ENCODE data around the gene NFYC. TPM values are rescaled to one million over a fixed set of nuclear protein-coding genes. Genes with fewer than 3 reads are reported as not detected.
A peak's percentile ranks its signal among the peaks of the same experiment; 100 is the strongest.

NFYC gene
- total and polyA plus RNA-seq, 7 experiments from 2014 or later: 36.2 to 88.5 (median 63.4) TPM

- ChIA-PET POLR2A (interaction anchor here (0.6 to 2.4 kb wide), 2 partner anchors 28 to 1689 kb away, joined by 3 to 10 read pairs; partner anchors contain the start of gene NFYC), CTCF (no interaction called here)
- peak overlapping the region in 4 of 9 donors; percentile 17 to 66 (median 40) for H3K27ac Mint-ChIP-seq
- H3K27me3 Mint-ChIP-seq: peaks cover 0 to 2% (median 0%) of the 10 kb centered on the region in 5 donors
- H3K4me3 ChIP-seq (ENCODE audit: low read length): no peak overlapping the region
- no peak for DNase-seq
- H3K4me1 ChIP-seq (ENCODE audit: control insufficient read depth in 2 of 2, insufficient read depth in 2 of 2, low read length in 2 of 2): peaks cover 9 to 13% of the 10 kb centered on the region in 2 donors
- H3K27me3 ChIP-seq (ENCODE audit: control insufficient read depth in 2 of 2, insufficient read depth in 2 of 2, low read length in 2 of 2): no peaks in the 10 kb centered on the region
- peak overlapping the region in 9 of 10 donors; percentile 49 to 89 (median 74) for H3K4me3 Mint-ChIP-seq
- no peak for ATAC-seq
- H3K36me3 ChIP-seq (ENCODE audit: control insufficient read depth in 2 of 3, insufficient read depth in 3 of 3, low read length in 3 of 3): no peaks in the 10 kb centered on the region
- no peaks in the 10 kb centered on the region for H3K9me3 ChIP-seq (ENCODE audit: control insufficient read depth in 2 of 3, low read length in 3 of 3)
- H3K9me3 Mint-ChIP-seq: no peaks in the 10 kb centered on the region
- H3K4me1 Mint-ChIP-seq: peaks cover 7 to 28% (median 22%) of the 10 kb centered on the region in 7 donors
- H3K36me3 Mint-ChIP-seq: no peaks in the 10 kb centered on the region
- intact Hi-C loops (cut with micrococcal nuclease): loop anchor here (2.0 kb wide), 2 partner anchors 45 to 133 kb away; partner anchors contain the start of gene ZNF684 (in 1 of the 2)
- H3K27ac ChIP-seq (ENCODE audit: low read depth, low read length): no peak overlapping the region
Measured at GRCh38 chr1:40664167-40664537, 27.4 kb upstream of the NFYC start.

GRCh38 chr1:40664791-40665190, 26.7 kb upstream of the NFYC start:
- Histone ChIP-seq H3K9me3 (ENCODE audit: control insufficient read depth in 2 of 3, low read length in 3 of 3) (no peaks in the 10 kb centered on the region), H3K4me3 (ENCODE audit: low read length) (no peak overlapping the region), H3K27ac (ENCODE audit: low read depth, low read length) (peak overlapping the region; percentile 40), H3K36me3 (ENCODE audit: control insufficient read depth in 2 of 3, insufficient read depth in 3 of 3, low read length in 3 of 3) (no peaks in the 10 kb centered on the region), H3K27me3 (ENCODE audit: control insufficient read depth in 2 of 2, insufficient read depth in 2 of 2, low read length in 2 of 2) (no peaks in the 10 kb centered on the region), H3K4me1 (ENCODE audit: control insufficient read depth in 2 of 2, insufficient read depth in 2 of 2, low read length in 2 of 2) (peaks cover 9 to 13% of the 10 kb centered on the region in 2 donors)
- Mint-ChIP-seq H3K36me3 (no peaks in the 10 kb centered on the region), H3K4me1 (peaks cover 8 to 28% (median 22%) of the 10 kb centered on the region in 7 donors), H3K27ac (peak overlapping the region in 3 of 9 donors; percentile 17 to 65 (median 28)), H3K27me3 (peaks cover 0 to 4% (median 0%) of the 10 kb centered on the region in 5 donors), H3K9me3 (no peaks in the 10 kb centered on the region), H3K4me3 (peak overlapping the region; percentile 61 to 89 (median 78))
- ChIA-PET POLR2A (interaction anchor here (0.6 to 2.4 kb wide), 2 partner anchors 27 to 1688 kb away, joined by 3 to 10 read pairs; partner anchors contain the start of gene NFYC), CTCF (no interaction called here)
- ATAC-seq (no peak), DNase-seq (no peak)
- intact Hi-C loops (cut with micrococcal nuclease): loop anchor here (1.0 to 5.0 kb wide), 8 partner anchors 27 to 198 kb away; partner anchors contain the start of genes NFYC (in 2 of the 2), ZNF684 (in 2 of the 2) and CITED4 (in 1 of the 2)

GRCh38 chr1:40665335-40666171, 26.0 kb upstream of the NFYC start, which contains the start of gene RIMS3:
Gene RIMS3 (minus strand): TSS chr1:40665682. CDS start chr1:40641925, 23,757 bp downstream.
- Histone ChIP-seq H3K4me3 (ENCODE audit: low read length) (peak within 1 kb of the TSS; percentile 63), H3K4me1 (ENCODE audit: control insufficient read depth in 2 of 2, insufficient read depth in 2 of 2, low read length in 2 of 2) (peaks cover 9 to 13% of the 10 kb centered on the region in 2 donors), H3K27ac (ENCODE audit: low read depth, low read length) (peak within 1 kb of the TSS; percentile 40), H3K36me3 (ENCODE audit: control insufficient read depth in 2 of 3, insufficient read depth in 3 of 3, low read length in 3 of 3) (no peaks in the 10 kb centered on the region), H3K9me3 (ENCODE audit: control insufficient read depth in 2 of 3, low read length in 3 of 3) (no peaks in the 10 kb centered on the region), H3K27me3 (ENCODE audit: control insufficient read depth in 2 of 2, insufficient read depth in 2 of 2, low read length in 2 of 2) (no peaks in the 10 kb centered on the region)
- POLR2A ChIA-PET: interaction anchor here (0.9 to 2.4 kb wide), 2 partner anchors 26 kb away, joined by 4 to 10 read pairs; partner anchors contain the start of gene NFYC
- Mint-ChIP-seq H3K36me3 (no peaks in the 10 kb centered on the region), H3K27ac (peak within 1 kb of the TSS in 7 of 9 donors; percentile 17 to 85 (median 68)), H3K9me3 (no peaks in the 10 kb centered on the region), H3K27me3 (peaks cover 0 to 4% (median 0%) of the 10 kb centered on the region in 5 donors), H3K4me3 (peak within 1 kb of the TSS; percentile 86 to 93 (median 90)), H3K4me1 (peaks cover 8 to 28% (median 22%) of the 10 kb centered on the region in 7 donors)
- ATAC-seq: peak; percentile 93
- CTCF ChIA-PET: no interaction called here
- intact Hi-C loops (cut with micrococcal nuclease): loop anchor here (1.0 to 5.0 kb wide), 8 partner anchors 26 to 197 kb away; partner anchors contain the start of genes NFYC (in 2 of the 2), ZNF684 (in 2 of the 2) and CITED4 (in 1 of the 2)
- peak; percentile 63 to 96 (median 72) for DNase-seq

- peak; percentile 82 for ATAC-seq
- Histone ChIP-seq H3K27ac (ENCODE audit: low read depth, low read length) (no peak overlapping the region), H3K4me3 (ENCODE audit: low read length) (peak overlapping the region; percentile 35), H3K4me1 (ENCODE audit: control insufficient read depth in 2 of 2, insufficient read depth in 2 of 2, low read length in 2 of 2) (peaks cover 9 to 13% of the 10 kb centered on the region in 2 donors), H3K36me3 (ENCODE audit: control insufficient read depth in 2 of 3, insufficient read depth in 3 of 3, low read length in 3 of 3) (no peaks in the 10 kb centered on the region), H3K9me3 (ENCODE audit: control insufficient read depth in 2 of 3, low read length in 3 of 3) (no peaks in the 10 kb centered on the region), H3K27me3 (ENCODE audit: control insufficient read depth in 2 of 2, insufficient read depth in 2 of 2, low read length in 2 of 2) (no peaks in the 10 kb centered on the region)
- H3K4me1 Mint-ChIP-seq: peaks cover 8 to 22% (median 17%) of the 10 kb centered on the region in 7 donors
- intact Hi-C loops (cut with micrococcal nuclease): loop anchor here (1.0 to 5.0 kb wide), 9 partner anchors 22 to 525 kb away; partner anchors contain the start of genes NFYC (in 1 of the 2) and ZNF684 (in 1 of the 2)
- H3K27me3 Mint-ChIP-seq: peaks cover 0 to 16% (median 0%) of the 10 kb centered on the region in 5 donors
- no peak overlapping the region for H3K27ac Mint-ChIP-seq
- ChIA-PET CTCF (interaction anchor here (0.8 to 1.8 kb wide), 8 partner anchors 21 to 820 kb away, joined by 3 to 17 read pairs (median 3); no protein-coding TSS in a partner anchor), POLR2A (interaction anchor here (0.6 kb wide), 1 partner anchor 137 kb away, joined by 5 read pairs; no protein-coding TSS in a partner anchor)
- peak overlapping the region in 8 of 10 donors; percentile 36 to 68 (median 54) for H3K4me3 Mint-ChIP-seq
- H3K36me3 Mint-ChIP-seq: no peaks in the 10 kb centered on the region
- DNase-seq: peak; percentile 58 to 84 (median 73)
- H3K9me3 Mint-ChIP-seq: no peaks in the 10 kb centered on the region
Measured at GRCh38 chr1:40668769-40669525, 22.6 kb upstream of the NFYC start.

GRCh38 chr1:40673452-40673851, 18.1 kb upstream of the NFYC start:
- Histone ChIP-seq H3K9me3 (ENCODE audit: control insufficient read depth in 2 of 3, low read length in 3 of 3) (no peaks in the 10 kb centered on the region), H3K4me1 (ENCODE audit: control insufficient read depth in 2 of 2, insufficient read depth in 2 of 2, low read length in 2 of 2) (peaks cover 0 to 3% of the 10 kb centered on the region in 2 donors), H3K27ac (ENCODE audit: low read depth, low read length) (no peak overlapping the region), H3K4me3 (ENCODE audit: low read length) (no peak overlapping the region), H3K27me3 (ENCODE audit: control insufficient read depth in 2 of 2, insufficient read depth in 2 of 2, low read length in 2 of 2) (no peaks in the 10 kb centered on the region), H3K36me3 (ENCODE audit: control insufficient read depth in 2 of 3, insufficient read depth in 3 of 3, low read length in 3 of 3) (no peaks in the 10 kb centered on the region)
- Mint-ChIP-seq H3K9me3 (no peaks in the 10 kb centered on the region), H3K27me3 (peaks cover 0 to 29% (median 3%) of the 10 kb centered on the region in 5 donors), H3K27ac (no peak overlapping the region), H3K36me3 (no peaks in the 10 kb centered on the region), H3K4me1 (peaks cover 1 to 8% (median 4%) of the 10 kb centered on the region in 7 donors), H3K4me3 (no peak overlapping the region)
- intact Hi-C loops (cut with micrococcal nuclease): no loop called here
- CTCF ChIA-PET: interaction anchor here (0.6 to 1.5 kb wide), 2 partner anchors 235 to 530 kb away, joined by 3 to 7 read pairs; no protein-coding TSS in a partner anchor
- POLR2A ChIA-PET: no interaction called here
- ATAC-seq (no peak), DNase-seq (no peak)

- ATAC-seq: no peak
- Mint-ChIP-seq H3K9me3 (no peaks in the 10 kb centered on the region), H3K4me3 (no peak overlapping the region), H3K36me3 (no peaks in the 10 kb centered on the region), H3K4me1 (peaks cover 0 to 5% (median 0%) of the 10 kb centered on the region in 7 donors), H3K27ac (no peak overlapping the region), H3K27me3 (peaks cover 0 to 17% (median 3%) of the 10 kb centered on the region in 5 donors)
- H3K27me3 ChIP-seq (ENCODE audit: control insufficient read depth in 2 of 2, insufficient read depth in 2 of 2, low read length in 2 of 2): no peaks in the 10 kb centered on the region
- H3K27ac ChIP-seq (ENCODE audit: low read depth, low read length): no peak overlapping the region
- CTCF ChIA-PET: no interaction called here
- no peaks in the 10 kb centered on the region for H3K4me1 ChIP-seq (ENCODE audit: control insufficient read depth in 2 of 2, insufficient read depth in 2 of 2, low read length in 2 of 2)
- POLR2A ChIA-PET: no interaction called here
- intact Hi-C loops (cut with micrococcal nuclease): no loop called here
- H3K36me3 ChIP-seq (ENCODE audit: control insufficient read depth in 2 of 3, insufficient read depth in 3 of 3, low read length in 3 of 3): no peaks in the 10 kb centered on the region
- H3K4me3 ChIP-seq (ENCODE audit: low read length): no peak overlapping the region
- DNase-seq: no peak
- no peaks in the 10 kb centered on the region for H3K9me3 ChIP-seq (ENCODE audit: control insufficient read depth in 2 of 3, low read length in 3 of 3)
Measured at GRCh38 chr1:40676501-40676900, 15.0 kb upstream of the NFYC start.
